HG02623 (cell line): ENCODE measurements around the gene SDCBP2.

ENCODE experiments used
- ATAC-seq: cut with Tn5 transposase; IDR thresholded peaks from one replicate; pipeline ENCODE4 v1.9.1; 2021; ENCODE audit warnings: moderate library complexity; ENCODE audit not compliant: unreplicated experiment

The SDCBP2 gene

DNA sequence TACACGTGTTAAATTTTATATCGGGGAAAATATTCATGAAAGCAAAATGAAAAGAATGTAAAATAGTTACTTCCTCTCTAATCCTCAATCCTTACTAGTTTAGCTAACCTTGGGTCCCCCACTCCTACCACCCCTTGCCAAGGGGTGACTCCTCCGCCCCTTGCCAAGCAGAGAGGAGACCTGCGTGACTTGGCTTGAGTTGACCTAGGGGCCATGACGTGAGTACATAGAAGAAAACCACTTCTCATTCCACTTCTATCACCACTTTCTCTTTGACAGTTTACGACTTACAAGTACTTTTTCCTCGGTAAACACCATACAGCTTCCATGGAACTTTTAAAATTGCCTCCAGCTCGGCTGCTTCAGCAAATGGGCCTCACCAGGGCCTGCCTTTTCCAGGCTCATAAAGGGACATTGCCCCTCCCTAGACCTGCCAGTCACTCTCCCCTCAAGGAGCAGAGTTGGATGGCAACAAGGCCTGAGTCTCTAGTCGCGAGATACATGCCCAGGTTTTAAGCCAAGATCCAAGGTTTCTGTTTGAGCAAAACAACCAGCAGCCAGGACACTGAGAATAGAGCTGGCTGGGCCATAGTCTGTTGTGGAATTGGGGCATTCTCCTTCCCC, 29.9 kb downstream of the SDCBP2 start:
- ATAC-seq = no peak

DNA sequence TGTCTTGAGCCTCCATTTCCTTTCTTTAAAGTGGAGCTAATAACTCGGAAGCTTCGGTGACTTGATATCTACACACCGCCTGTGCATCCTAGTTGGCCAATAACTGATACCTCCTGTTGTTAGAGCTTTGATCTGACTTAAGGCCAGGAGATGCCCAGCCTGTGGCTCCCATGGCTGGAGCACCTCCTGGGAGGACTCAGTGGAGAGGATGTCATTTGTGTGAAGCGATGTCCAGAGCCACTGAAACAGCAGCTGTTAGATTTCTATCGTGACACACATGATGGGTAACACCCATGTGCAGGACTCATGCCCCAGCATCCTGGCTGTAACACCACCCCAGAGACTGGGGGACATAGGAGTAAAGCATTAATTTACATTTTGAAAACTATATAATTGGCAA, 30.8 kb downstream of the SDCBP2 start:
- no peak for ATAC-seq

DNA sequence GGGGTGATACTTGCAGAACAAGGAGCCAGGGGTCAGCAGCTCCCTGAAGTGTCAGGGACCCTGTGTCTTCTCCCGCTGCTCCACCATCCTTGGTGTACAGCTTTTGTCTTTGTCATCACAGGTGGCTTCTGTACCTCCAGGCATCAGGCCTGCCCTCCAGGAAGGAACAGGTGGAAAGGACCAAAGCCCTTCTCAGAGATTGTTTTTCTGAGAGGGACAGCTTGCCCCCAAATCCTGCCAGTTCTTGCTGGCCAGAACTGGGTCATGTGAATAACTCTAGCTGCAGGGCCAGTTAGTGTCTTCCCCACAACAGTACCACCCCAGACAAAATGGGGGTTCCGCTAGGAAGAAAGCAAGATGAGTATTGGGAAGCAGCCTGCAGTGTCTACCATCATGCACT, 31.5 kb downstream of the SDCBP2 start:
- ATAC-seq = no peak

DNA sequence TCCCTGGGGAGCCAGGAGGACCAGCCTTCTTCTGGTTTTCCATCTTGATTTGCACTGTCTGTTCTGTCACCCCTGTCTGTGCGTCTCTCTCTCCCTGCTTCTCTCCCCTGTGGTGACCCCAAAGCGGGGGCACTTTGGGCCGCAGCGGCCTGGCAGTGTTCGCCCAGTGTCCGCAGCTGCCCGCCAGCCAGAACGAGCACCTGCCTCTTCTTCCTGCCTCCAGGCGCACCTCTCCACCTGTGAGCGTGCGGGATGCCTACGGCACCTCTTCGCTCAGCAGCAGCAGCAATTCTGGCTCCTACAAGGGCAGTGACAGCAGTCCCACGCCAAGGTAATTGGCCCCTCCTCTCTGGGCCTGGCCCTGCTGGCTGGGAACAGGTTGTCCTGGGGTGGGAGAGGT, 32.0 kb downstream of the SDCBP2 start:
- ATAC-seq = no peak

DNA sequence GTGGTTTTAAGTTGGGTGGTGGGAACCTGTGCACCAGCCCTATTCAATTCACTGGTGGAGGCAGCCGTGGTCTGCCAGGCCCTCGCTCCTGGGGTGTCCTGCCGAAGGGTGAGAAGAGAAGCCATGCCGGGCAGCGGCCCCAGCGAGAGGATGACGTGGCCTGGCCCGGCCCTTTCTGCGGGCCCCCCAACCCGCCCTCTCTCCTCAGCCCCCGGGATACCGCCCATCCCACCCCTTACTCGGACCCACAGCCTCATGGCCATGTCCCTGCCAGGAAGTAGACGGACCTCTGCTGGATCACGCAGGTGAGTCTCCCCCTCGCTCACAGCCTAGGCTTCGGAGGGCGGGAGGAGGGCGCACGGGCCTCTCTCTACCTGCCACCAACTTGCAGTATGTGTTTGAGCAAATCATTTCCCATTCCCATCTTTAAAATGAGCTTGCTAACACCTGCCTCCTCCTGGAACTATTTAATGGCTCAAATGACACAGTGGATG, 32.8 kb downstream of the SDCBP2 start:
- no peak for ATAC-seq

DNA sequence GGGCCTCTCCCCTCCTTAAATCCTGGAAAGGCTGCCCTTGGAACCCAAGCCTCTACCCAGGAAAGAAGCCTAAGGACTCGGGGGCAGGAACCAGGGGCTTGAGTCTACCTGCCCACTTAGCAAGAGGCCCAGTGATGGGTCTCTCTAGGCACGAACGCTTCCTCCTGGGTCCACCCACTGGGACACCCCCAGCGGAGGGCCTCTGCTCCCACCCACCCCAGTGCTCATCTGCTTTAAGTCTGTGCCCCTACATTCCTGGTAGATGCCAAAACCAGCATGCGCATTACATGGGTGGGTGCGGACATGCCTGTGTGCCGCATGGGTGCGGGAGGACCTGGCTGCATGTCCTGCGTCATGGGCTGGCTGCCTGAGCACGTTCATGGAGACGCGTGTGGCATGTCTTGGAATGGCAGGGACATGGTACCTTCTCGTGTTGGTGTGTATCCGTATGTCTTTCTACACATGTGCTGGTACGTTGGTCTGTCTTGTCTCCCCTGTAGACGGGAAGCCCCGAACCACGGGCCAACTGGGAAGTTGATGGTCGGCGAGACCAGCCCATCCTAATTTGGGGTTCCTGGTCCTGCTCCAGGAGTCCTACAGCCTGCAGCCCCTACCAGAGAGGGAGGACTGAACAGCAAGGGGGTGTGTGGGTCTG, 33.5 kb downstream of the SDCBP2 start:
- ATAC-seq = no peak

DNA sequence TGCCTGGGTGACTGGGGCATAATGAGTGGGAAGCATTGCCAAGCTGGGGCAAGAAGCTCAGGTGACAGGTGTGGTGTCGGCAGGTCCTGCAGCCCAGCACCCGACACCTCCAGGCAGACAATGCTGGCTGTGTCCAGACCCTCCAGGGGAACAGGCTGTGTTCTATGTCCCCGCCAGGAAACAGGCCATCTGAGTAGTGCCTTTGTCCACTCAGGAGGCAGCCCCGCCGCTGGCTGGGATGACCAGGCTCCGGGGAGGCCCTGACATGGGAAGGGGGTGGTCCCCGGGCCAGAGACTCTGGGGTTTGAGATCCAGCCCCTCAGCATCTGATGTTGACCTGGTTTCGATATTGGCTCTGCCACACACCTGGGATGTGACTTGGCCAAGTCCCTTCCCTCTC, 34.4 kb downstream of the SDCBP2 start:
- no peak for ATAC-seq

DNA sequence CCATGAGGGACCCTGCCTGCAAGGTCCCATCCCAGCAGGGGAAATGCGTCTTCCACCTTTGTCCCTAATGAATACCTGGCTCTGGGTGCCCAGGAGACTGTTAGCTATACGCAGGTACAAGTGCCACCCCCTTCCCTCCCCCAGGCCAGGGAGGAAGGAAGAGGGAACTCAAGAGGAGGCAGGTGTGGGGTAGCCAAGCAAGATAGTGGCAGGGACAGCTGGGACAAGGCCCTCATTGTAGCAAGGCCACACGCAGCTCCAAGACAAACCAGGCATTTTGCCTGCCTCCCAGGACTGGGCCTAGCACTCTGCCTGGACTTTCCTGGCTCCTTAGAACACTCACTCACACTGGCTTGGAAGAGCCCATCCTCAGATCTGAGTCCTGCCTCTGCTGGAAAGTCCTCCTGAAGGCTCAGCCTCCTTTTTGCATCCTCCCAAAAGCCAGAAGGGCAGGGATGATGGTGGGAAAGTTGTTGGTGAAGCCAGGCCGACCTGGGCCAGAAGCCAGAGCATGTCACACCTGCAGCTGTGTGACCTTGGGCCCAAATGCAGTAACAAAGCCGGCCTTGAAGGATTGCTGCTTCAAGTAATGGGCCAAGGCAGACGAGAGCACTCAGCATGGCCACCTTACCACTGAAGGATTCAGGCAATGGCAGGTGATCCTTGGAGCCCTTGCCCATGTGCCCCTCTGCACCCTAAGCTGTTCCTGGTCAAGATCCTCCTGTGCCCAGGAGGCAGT, 35.1 kb downstream of the SDCBP2 start:
- ATAC-seq = no peak

DNA sequence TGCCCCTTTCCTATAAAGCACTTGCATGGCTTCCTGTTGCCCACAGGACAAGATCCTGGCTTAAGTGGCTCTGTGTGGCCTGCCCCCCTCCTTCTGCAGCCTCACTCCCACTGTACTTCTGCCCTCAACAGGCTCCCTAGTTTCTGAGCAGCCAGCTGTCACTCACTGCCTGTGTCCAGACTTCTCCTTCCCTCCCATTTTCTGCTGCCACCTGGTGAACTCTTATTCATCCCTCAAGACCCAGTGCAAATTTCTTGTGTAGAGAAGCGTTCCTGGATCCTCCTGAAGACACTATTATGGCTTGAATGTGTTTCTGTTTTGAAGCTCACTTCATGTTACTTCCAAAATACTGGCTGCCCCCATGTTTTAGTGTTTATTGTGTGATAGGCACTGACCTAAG, 36.3 kb downstream of the SDCBP2 start:
- no peak for ATAC-seq

DNA sequence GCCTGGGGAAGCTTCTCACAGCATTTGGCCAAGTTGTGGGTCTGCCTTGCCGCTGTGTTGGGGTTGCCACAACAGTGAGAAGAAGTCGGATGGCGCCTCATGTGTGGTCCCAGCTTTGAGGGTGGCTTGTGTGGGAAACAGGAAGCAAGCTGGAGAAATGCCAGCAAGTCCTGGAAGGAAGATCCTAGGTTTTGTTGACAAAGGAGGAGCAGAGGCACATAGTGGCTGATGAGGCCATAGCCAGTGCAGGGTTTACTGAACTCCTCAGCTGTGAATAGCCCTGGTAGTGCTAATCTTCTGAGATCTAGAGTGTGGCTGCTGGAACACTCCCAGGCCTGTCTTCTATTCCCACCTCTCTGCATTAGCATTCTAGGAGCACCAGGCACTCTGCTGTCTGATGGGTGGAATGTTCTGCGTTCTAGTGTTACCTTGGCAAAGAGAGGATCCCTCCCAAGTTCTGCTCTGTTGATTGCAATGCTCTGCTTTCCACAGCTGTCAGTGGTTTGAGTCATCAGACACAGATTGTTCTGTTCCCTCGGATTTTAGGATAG, 37.7 kb downstream of the SDCBP2 start:
- no peak for ATAC-seq

DNA sequence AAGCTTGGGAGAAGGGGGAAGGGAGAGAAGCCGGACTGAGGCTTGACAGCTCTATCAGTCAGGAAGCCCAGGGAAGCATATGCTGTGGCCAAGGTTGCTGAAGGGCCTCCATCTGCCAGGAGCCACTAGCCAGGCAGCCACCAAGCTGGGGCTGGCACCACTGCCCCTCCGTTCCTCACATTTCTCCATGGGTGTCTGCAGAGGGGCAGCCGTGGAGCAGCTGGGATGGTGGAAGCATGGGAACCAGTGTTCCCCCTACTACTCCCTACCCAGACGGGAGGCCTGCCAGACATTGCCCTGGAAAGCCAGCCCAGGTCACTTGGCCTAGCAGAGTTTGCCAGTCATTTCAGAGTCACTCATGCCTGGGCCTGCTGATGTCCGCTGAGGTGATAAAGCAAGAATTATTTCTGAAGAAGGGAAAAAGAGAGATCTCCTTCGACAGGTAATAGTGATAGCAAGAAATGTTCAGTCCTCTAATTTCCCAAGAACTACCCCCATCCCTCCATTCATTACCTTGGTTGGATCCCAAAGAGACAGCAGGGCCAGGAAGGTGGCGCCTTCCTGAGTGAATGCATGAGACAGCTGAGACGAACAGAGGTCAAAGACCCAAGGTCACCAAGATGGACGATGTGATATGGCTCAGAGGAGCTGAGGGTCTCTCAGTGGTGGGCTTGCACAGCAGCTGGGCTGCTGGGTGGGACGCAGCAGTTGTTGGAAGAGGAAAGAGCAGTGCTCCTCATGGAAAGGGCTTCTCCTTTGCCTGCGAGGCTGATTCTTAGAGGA, 41.0 kb downstream of the SDCBP2 start:
- ATAC-seq = no peak

DNA sequence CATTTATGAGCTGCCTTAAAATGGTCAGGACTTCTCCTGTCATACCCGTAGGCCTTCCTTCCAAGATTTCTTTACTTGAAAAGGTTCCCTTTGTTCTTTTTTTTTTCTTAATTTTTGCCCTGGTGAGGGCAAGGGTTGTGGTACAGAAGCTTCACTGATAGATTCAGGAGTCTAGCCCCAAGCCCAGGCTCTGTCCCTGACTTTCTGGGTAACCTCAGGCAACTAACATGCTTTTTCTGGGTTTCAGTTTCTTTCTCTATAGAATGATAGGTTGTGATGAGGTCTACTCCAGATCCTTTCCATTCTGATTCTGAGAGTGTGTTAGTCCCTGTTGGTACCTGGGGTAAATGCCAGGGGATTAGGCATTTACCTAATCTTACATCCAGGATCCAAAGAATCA, 41.6 kb downstream of the SDCBP2 start:
- ATAC-seq = no peak

DNA sequence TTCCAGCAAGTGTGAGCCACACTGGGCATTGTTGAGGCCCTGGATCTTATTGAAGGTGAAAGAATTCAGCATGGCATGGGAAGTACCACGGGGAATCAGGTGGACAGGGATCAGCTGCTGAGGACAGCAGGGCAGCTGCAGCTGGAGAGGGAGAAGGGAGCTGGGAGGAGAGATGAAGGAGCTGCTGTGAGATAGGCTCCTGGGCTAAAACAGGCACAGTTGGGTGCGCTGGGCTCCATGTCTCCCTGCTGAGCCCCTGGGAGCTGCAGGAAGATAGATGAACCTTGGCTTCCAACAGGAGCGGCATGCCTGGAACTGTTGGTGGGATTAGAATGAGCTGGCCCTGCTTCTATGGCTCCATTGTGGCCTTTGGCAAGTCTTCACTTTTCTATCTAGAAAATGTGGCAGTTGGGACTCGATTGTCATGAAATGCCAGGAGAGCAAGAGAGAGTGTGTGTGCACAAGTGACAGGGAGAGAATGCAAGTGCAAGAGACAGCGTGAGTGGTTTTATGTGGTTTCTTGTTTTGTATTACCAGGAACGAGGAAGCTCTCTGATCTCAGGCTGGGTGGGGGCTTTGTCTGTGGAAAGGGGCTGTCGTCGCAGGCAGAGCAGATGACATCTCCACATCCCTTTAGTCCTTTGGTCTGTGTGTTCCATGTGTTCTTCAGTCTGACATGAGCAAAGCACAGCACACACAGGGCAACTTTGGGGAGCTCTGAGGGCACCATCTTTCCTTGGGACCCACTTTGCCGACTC, 42.5 kb downstream of the SDCBP2 start:
- ATAC-seq = no peak

DNA sequence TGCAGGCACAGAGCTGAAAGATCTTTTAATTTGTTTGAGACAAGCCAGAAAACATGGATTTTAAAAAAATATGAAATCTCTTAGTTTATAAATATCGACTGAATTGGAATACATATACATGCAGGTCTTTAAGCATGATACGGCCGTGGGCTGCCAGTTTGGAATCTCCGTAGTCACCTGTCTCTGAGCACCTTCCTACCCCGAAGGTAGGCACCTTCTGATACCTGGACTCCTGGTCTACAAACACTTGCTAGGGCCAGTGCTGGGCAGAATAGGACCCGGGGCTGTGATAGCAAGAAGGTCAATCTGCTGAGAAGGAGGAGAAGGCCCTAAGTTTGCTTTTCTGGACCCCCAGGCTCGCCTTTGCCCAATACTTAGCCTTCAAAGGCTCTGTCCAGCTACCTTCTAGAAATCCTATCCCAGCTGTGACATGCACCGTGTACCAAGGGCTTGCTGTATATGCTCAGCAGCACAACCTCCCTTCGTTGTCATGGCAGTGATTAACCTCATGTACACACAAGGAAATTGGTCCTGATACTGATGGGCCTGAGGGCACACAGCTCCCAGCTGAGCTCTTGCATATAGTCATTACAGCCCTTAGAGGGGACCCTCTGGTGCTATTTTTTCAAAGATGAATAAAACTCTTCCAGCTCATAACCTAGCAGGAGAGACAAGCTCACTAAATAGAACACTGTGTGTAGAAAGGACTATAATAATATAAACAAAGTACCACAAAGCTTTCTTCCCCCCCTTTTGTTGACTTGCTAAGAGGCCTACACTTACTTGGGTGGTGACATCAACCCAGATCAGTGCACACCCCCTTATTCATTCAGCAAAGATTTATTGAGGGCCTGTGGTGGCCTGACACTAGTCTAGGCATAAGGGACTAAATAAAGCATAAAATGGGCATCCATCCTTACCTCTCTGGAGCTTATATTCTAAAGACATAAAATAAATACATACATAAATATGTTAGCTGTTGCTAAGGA, 45.1 kb downstream of the SDCBP2 start:
- ATAC-seq = no peak

DNA sequence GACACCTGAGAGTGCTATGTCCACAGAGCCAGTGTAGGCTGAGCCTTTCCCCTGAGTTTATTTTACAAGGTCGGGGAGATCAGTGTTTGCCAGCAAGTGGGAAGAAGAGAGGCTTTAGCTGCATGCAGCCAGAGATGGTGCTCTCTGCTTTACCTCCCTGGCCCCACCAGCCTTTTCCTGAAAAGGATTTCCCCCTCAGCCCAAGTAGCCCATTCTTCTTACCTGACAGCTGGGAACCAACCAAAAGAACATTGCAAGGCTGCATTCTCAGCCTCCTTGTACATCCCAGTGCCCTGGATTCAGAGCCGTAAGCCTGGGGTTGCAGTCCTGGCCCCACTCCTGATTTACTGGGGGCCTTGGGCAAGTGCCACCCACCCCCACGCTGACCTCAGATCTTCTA, 46.0 kb downstream of the SDCBP2 start:
- no peak for ATAC-seq

DNA sequence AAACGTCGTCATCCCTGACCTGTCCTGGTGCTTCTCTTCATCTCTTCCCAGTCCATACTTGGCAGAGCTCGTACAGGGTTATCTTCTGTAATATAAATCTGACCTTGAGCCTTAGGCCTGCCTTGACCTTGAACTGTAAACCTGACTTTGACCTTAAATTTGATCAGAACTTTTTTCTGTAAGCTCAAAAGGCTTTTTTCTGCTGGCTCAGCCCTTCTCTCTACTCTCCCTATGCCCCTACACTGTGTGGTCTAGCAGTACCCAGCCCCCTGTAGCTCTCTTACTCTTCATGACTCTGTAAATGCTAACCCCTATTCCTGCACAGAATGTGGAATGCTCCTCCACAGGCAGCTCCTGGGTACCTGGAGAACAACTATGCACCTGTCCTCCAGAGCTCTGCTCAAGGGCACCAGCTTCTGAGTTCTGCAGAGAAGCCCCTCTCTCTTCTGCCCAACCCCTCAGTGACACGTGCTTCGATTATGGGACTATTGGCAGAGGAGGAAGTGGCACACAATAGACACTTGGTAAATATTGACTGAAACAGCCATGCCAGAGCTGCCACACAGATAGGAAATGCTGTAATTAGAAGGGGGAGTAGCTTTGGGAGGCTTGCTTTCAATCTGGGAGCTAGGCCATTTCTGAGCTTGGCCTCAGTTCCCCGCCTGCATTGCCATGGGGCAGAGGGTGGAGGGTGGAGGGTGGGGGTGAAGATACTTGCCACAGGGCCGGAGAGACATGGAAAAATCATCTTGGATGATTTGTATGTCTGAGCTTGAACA, 47.5 kb downstream of the SDCBP2 start:
- no peak for ATAC-seq

DNA sequence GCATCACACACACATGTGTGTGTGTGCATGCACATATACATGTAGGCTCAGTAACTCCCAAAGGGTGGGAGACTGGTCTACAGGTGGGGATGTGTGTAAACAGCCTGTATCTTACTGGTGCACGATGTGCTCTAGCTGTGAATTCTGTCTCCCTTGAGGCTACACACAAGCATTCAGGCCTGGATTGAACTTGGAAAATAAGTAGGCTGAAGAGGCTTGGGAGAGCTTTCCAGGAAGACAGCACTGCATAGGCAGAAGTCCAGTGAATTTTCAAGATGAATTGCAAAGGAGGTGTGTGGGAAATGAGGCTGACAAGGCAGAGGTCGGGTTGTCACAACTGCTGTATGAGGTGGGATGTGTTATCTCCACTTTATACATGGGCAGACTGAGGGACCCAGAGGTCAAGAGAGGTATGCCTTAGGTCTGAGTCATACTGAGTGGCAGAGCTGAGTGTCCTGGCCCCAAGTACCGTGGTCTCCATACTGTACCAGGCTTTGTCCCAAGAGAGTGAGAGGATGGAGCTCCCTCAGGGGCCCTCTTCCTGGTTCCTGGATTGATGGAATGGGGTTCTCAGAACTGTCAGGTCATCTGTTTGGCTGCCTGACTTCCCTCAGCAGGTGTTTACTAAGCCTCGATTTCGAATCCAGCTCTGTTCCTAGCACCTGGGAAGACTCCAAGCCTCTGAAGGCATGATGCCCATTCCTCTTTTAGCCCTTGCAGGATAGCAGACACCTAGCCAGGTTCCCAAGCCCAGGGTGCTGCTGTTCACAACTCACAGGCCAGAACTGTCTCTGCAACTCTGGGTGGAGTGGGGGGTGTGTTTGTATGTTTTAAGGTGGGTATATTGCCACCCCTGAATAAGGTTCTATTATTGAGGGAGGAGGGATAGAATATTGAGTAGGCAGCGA, 48.5 kb downstream of the SDCBP2 start:
- no peak for ATAC-seq
